GM19468 (cell line): ENCODE results near the gene RADIL.
"Not testable (repeated sequence)": the region's sequence is repeated elsewhere in the genome, so short reads cannot be mapped to it uniquely, and the experiment has no call there.

ENCODE experiments used
- ATAC-seq: cut with Tn5 transposase; IDR thresholded peaks from one replicate; pipeline ENCODE4 v1.9.1; 2021; ENCODE audit warnings: mild to moderate bottlenecking, moderate library complexity, moderate number of reproducible peaks; ENCODE audit not compliant: unreplicated experiment; ENCODE audit errors: extremely low read depth

The RADIL gene

GRCh38 chr7:4814433-4814832 lies 69.1 kb downstream of the RADIL start:
- no peak for ATAC-seq

GRCh38 chr7:4809666-4810065 lies 73.8 kb downstream of the RADIL start:
- no peak for ATAC-seq

- ATAC-seq, result no peak
These were observed 74.4 kb downstream of the RADIL start for GRCh38 chr7:4809091-4809591.

GRCh38 chr7:4808565-4808964 lies 75.0 kb downstream of the RADIL start:
- no peak for ATAC-seq

- no peak for ATAC-seq
These were observed 75.5 kb downstream of the RADIL start for GRCh38 chr7:4808026-4808425.

- no peak for ATAC-seq
These were observed 75.9 kb downstream of the RADIL start for GRCh38 chr7:4807598-4808016.

- no peak for ATAC-seq
These were observed 76.4 kb downstream of the RADIL start for GRCh38 chr7:4806983-4807597.

- ATAC-seq, result no peak
These were observed 77.6 kb downstream of the RADIL start for GRCh38 chr7:4805984-4806300.

- no peak for ATAC-seq
These were observed 78.2 kb downstream of the RADIL start for GRCh38 chr7:4805110-4805983.

GRCh38 chr7:4803397-4804241 lies 79.9 kb downstream of the RADIL start:
- ATAC-seq, result no peak

- ATAC-seq, result not testable (repeated sequence)
These were observed 80.9 kb downstream of the RADIL start for GRCh38 chr7:4802577-4802976.

- no peak for ATAC-seq
These were observed 81.7 kb downstream of the RADIL start for GRCh38 chr7:4801839-4802231.

GRCh38 chr7:4800926-4801838 lies 82.3 kb downstream of the RADIL start:
- ATAC-seq, result no peak

- ATAC-seq, result no peak
These were observed 83.0 kb downstream of the RADIL start for GRCh38 chr7:4800487-4800886.

- no peak for ATAC-seq
These were observed 83.8 kb downstream of the RADIL start for GRCh38 chr7:4799508-4800268.

GRCh38 chr7:4798706-4799235 lies 84.7 kb downstream of the RADIL start:
- ATAC-seq, result no peak

- no peak for ATAC-seq
These were observed 85.4 kb downstream of the RADIL start for GRCh38 chr7:4797858-4798705.

- no peak for ATAC-seq
These were observed 87.1 kb downstream of the RADIL start for GRCh38 chr7:4796453-4796852.
